ENCODE measurements around the gene APOL6. TPM values are rescaled to one million over a fixed set of nuclear protein-coding genes. Genes with fewer than 3 reads are reported as not detected.

The APOL6 gene
- total and polyA plus RNA-seq, 9 of the 15 experiments (the other 6 are each of a cell fraction or from before 2014, with no cell fraction given): 0.29 to 1.2 (median 0.70) TPM

DNA sequence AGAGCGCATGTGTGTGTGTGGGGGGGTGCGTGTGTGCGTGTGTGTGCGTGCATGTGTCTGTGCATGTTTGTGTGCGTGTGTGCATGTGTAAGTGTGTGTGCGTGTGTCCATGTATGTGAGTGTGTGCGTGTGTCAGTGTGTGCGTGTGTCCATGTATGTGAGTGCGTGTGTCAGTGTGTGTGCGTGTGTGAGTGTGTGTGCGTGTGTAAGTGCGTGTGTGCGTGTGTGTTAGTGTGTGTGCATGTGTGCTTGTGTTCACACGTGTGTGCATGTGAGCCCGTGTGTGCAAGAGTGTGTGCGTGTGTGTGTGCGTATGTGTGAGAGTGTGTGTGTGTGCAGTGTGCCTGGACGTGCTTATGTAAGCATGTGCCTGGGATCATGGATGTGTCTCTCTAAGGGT lies 14.7 kb upstream of the APOL6 start (continued):
- TF ChIP-seq, protein P1, sequence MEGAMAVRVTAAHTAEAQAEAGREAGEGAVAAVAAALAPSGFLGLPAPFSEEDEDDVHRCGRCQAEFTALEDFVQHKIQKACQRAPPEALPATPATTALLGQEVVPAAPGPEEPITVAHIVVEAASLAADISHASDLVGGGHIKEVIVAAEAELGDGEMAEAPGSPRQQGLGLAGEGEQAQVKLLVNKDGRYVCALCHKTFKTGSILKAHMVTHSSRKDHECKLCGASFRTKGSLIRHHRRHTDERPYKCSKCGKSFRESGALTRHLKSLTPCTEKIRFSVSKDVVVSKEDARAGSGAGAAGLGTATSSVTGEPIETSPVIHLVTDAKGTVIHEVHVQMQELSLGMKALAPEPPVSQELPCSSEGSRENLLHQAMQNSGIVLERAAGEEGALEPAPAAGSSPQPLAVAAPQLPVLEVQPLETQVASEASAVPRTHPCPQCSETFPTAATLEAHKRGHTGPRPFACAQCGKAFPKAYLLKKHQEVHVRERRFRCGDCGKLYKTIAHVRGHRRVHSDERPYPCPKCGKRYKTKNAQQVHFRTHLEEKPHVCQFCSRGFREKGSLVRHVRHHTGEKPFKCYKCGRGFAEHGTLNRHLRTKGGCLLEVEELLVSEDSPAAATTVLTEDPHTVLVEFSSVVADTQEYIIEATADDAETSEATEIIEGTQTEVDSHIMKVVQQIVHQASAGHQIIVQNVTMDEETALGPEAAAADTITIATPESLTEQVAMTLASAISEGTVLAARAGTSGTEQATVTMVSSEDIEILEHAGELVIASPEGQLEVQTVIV (CRISPR knock-in tag; IDR thresholded peaks at IDR 0.05; ENCODE audit: borderline replicate concordance): no peak
- TF ChIP-seq, protein P2, sequence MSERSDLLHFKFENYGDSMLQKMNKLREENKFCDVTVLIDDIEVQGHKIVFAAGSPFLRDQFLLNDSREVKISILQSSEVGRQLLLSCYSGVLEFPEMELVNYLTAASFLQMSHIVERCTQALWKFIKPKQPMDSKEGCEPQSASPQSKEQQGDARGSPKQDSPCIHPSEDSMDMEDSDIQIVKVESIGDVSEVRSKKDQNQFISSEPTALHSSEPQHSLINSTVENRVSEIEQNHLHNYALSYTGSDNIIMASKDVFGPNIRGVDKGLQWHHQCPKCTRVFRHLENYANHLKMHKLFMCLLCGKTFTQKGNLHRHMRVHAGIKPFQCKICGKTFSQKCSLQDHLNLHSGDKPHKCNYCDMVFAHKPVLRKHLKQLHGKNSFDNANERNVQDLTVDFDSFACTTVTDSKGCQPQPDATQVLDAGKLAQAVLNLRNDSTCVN (CRISPR knock-in tag; IDR thresholded peaks at IDR 0.05): no peak
- TF ChIP-seq STAT5B (CRISPR knock-in tag; IDR thresholded peaks at IDR 0.05) (no peak), TOE1 (IDR thresholded peaks at IDR 0.05; ENCODE audit: borderline replicate concordance) (peak; percentile 50; the same call in 1 of the 2 replicates), TOE1 (CRISPR knock-in tag; IDR thresholded peaks at IDR 0.05; ENCODE audit: borderline replicate concordance, low read depth) (no peak), SAFB2 (IDR thresholded peaks at IDR 0.05; ENCODE audit: borderline replicate concordance, low read depth, low read length, severe bottlenecking) (no peak), ZNF644 (tag; IDR thresholded peaks at IDR 0.05; ENCODE audit: low read depth) (peak; percentile 63; the same call in 1 of the 2 replicates)
- TF ChIP-seq, protein P3, sequence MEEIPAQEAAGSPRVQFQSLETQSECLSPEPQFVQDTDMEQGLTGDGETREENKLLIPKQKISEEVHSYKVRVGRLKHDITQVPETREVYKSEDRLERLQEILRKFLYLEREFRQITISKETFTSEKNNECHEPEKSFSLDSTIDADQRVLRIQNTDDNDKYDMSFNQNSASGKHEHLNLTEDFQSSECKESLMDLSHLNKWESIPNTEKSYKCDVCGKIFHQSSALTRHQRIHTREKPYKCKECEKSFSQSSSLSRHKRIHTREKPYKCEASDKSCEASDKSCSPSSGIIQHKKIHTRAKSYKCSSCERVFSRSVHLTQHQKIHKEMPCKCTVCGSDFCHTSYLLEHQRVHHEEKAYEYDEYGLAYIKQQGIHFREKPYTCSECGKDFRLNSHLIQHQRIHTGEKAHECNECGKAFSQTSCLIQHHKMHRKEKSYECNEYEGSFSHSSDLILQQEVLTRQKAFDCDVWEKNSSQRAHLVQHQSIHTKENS (CRISPR knock-in tag; IDR thresholded peaks at IDR 0.05): no peak
- TF ChIP-seq, protein P4, sequence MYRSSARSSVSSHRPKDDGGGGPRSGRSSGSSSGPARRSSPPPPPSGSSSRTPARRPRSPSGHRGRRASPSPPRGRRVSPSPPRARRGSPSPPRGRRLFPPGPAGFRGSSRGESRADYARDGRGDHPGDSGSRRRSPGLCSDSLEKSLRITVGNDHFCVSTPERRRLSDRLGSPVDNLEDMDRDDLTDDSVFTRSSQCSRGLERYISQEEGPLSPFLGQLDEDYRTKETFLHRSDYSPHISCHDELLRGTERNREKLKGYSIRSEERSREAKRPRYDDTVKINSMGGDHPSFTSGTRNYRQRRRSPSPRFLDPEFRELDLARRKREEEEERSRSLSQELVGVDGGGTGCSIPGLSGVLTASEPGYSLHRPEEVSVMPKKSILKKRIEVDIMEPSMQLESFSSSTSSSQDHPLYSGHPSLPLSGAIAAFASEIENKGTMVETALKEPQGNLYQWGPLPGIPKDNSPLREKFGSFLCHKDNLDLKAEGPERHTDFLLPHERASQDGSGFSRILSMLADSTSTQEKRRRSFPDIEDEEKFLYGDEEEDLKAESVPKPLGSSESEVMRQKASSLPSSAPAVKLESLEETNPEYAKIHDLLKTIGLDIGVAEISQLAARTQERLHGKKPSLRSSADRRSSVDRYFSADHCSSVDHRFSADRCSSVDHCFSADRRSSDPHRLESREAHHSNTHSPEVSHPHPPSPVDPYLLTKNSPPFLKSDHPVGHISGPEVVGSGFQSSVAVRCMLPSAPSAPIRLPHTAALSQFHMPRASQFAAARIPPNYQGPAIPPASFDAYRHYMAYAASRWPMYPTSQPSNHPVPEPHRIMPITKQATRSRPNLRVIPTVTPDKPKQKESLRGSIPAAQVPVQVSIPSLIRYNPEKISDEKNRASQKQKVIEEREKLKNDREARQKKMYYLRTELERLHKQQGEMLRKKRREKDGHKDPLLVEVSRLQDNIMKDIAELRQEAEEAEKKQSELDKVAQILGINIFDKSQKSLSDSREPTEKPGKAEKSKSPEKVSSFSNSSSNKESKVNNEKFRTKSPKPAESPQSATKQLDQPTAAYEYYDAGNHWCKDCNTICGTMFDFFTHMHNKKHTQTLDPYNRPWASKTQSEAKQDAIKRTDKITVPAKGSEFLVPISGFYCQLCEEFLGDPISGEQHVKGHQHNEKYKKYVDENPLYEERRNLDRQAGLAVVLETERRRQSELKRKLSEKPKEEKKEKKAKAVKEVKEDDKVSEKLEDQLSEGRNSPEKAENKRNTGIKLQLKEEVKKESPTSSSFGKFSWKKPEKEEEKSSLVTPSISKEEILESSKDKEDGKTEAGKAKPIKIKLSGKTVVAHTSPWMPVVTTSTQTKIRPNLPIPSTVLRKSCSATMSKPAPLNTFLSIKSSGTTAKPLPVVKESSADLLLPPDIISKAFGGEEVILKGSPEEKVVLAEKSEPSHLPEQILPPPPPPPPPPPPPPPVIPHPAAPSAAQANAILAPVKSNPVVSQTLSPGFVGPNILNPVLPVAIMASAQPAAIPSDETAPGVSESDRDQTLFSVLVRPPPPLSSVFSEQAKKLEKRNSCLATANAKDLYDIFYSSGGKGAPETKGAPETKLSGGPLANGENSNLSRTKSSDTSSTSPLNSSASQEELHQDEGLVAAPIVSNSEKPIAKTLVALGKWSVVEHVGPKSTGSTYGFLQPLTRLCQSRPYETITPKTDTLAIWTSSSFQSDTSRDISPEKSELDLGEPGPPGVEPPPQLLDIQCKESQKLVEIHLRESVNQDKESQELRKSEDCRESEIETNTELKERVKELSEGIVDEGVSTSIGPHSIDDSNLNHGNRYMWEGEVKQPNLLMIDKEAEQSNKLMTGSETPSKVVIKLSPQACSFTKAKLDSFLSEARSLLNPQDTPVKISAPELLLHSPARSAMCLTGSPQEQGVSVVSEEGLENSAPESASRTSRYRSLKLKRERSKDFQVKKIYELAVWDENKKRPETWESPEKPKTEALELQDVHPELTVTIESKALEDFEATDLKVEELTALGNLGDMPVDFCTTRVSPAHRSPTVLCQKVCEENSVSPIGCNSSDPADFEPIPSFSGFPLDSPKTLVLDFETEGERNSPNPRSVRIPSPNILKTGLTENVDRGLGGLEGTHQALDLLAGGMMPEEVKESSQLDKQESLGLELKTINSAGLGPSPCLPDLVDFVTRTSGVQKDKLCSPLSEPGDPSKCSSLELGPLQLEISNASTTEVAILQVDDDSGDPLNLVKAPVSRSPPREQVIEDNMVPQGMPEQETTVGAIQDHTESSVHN (IDR thresholded peaks at IDR 0.05; ENCODE audit: borderline replicate concordance in 1 of 2, low read depth in 1 of 2): no peak
